Smooth muscle cell (in vitro differentiated cells): ENCODE measurements around the gene SPDYE6. TPM values are rescaled to one million over a fixed set of nuclear protein-coding genes. Genes with fewer than 3 reads are reported as not detected.
A peak's percentile ranks its signal among the peaks of the same experiment; 100 is the strongest.
"Not testable (repeated sequence)": the region's sequence is repeated elsewhere in the genome, so short reads cannot be mapped to it uniquely, and the experiment has no call there.

ENCODE experiments used
- DNase-seq: peaks from one replicate; lab custom pipeline; 2025; ENCODE audit not compliant: unreplicated experiment; lab: John Stamatoyannopoulos, UW
- H2AFZ ChIP-seq: fragments of 200-600 bp; sonication (generic); 2 replicates; pipeline ENCODE4 v1.6.0; 2016; ENCODE audit warnings: antibody characterized with exemption, low read depth, mild to moderate bottlenecking
- H3F3A ChIP-seq: fragments of 200-600 bp; sonication (generic); 2 replicates; pipeline ENCODE4 v1.6.0; 2017; ENCODE audit warnings: antibody characterized with exemption, low read depth
- H3K27ac ChIP-seq: fragments of 200-600 bp; sonication (generic); 2 replicates; pipeline ENCODE4 v1.5.1; 2016; ENCODE audit warnings: low read depth, mild to moderate bottlenecking
- H3K27me3 ChIP-seq: fragments of 200-600 bp; sonication (generic); 2 replicates; pipeline ENCODE4 v1.6.1; 2016; ENCODE audit warnings: low read depth, mild to moderate bottlenecking
- H3K36me3 ChIP-seq: fragments of 200-600 bp; sonication (generic); 2 replicates; pipeline ENCODE4 v1.5.1; 2016; ENCODE audit warnings: low read depth
- H3K4me1 ChIP-seq: fragments of 200-600 bp; sonication (generic); 2 replicates; pipeline ENCODE4 v1.5.1; 2016; ENCODE audit warnings: low read depth
- H3K4me2 ChIP-seq: fragments of 200-600 bp; sonication (generic); 2 replicates; pipeline ENCODE4 v1.6.0; 2016; ENCODE audit warnings: mild to moderate bottlenecking
- H3K4me3 ChIP-seq: fragments of 200-600 bp; sonication (generic); 2 replicates; pipeline ENCODE4 v1.5.1; 2016; ENCODE audit warnings: mild to moderate bottlenecking
- H3K79me2 ChIP-seq: fragments of 200-600 bp; sonication (generic); 2 replicates; pipeline ENCODE4 v1.6.0; 2016; ENCODE audit warnings: low read depth, mild to moderate bottlenecking
- H3K9ac ChIP-seq: fragments of 200-600 bp; sonication (generic); 2 replicates; pipeline ENCODE4 v1.6.0; 2016; ENCODE audit warnings: low read depth
- H3K9me3 ChIP-seq: fragments of 200-600 bp; sonication (generic); replicated peaks from 2 replicates; pipeline ENCODE4 v1.5.1; 2016; ENCODE audit warnings: low read depth
- H4K20me1 ChIP-seq: fragments of 200-600 bp; sonication (generic); 2 replicates; pipeline ENCODE4 v1.6.0; 2016; ENCODE audit warnings: low read depth
- WGBS: methylation state at CpG from one replicate; pipeline ENCODE4 v1.1.7; 2016; ENCODE audit warnings: low lambda C conversion rate; 5-methylcytosine and 5-hydroxymethylcytosine counted together
- polyA plus RNA-seq: library from polyadenylated mRNA; unstranded; fragments of >200 nt; fragmentation: Nextera tagmentation; extraction: Ambion mirVana; gene quantifications from 2 replicates; pipeline ENCODE4 v1.2.1, GENCODE V29; 2016
- total RNA-seq: library from RNA; depleted of rRNA; stranded (reverse); fragments of >200 nt; gene quantifications from 2 replicates; pipeline ENCODE4 v1.2.3, GENCODE V29; 2014
- TF ChIP-seq, protein P1 (sequence below): fragments of 200-600 bp; sonication (generic); IDR thresholded peaks from 2 replicates; pipeline ENCODE4 v1.5.1; 2017; ENCODE audit warnings: borderline replicate concordance, mild to moderate bottlenecking, antibody characterized with exemption; ENCODE audit not compliant: insufficient read depth, poor library complexity, severe bottlenecking

The SPDYE6 gene
- total and polyA plus RNA-seq, 2 experiments from 2014 or later: not detected

DNA sequence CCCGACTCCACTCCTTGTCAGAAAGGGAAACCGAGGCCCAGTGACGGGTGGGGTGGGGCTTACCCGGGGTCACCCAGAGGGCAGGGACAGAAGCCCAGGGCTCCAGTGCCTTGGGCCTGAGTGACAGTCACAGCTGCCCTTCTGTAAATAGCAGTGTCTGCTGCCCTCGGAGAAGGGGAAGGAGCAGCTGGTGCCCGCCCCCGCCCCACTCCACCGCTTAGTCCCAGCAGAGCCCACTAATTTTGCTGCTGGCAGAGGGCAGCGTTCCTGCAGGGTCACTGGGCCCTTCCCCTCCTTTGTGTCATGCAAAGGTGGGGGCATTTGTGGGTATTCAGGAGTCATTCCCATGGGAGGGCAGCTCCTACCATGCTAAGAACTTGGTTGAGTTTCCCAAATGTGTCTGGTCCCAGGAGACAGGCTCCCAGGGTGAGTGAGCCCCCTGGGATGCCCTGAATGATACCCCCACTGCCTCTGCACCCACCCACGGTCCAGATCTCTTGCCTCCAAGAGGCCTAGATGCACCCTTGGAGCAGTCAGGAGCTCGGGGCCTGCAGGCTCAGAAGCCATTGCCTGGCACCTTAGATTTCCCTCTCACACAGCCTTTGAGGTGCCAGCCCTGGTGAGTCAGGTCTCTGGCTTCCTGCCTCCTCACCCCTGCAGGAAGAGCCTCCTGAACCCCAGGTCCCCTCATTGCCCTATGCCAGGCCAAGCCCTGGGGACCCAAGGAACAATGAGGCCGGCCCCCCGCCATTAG, 52.4 kb downstream of the SPDYE6 start:
- Histone ChIP-seq H3F3A (no peaks in the 10 kb centered on the region), H3K4me1 (peaks cover 8% of the 10 kb centered on the region), H2AFZ (no peak overlapping the region), H3K27me3 (no peaks in the 10 kb centered on the region), H3K27ac (no peak overlapping the region), H4K20me1 (no peaks in the 10 kb centered on the region), H3K9me3 (no peaks in the 10 kb centered on the region), H3K79me2 (no peaks in the 10 kb centered on the region), H3K4me3 (no peak overlapping the region), H3K4me2 (no peak overlapping the region), H3K36me3 (no peaks in the 10 kb centered on the region), H3K9ac (no peak overlapping the region)
- 91% methylated on average over 13 of the region's 13 CpGs for WGBS
- TF ChIP-seq, protein P1, sequence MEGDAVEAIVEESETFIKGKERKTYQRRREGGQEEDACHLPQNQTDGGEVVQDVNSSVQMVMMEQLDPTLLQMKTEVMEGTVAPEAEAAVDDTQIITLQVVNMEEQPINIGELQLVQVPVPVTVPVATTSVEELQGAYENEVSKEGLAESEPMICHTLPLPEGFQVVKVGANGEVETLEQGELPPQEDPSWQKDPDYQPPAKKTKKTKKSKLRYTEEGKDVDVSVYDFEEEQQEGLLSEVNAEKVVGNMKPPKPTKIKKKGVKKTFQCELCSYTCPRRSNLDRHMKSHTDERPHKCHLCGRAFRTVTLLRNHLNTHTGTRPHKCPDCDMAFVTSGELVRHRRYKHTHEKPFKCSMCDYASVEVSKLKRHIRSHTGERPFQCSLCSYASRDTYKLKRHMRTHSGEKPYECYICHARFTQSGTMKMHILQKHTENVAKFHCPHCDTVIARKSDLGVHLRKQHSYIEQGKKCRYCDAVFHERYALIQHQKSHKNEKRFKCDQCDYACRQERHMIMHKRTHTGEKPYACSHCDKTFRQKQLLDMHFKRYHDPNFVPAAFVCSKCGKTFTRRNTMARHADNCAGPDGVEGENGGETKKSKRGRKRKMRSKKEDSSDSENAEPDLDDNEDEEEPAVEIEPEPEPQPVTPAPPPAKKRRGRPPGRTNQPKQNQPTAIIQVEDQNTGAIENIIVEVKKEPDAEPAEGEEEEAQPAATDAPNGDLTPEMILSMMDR: no peak
- no peak for DNase-seq

- Histone ChIP-seq H3K36me3 (no peaks in the 10 kb centered on the region), H3F3A (no peaks in the 10 kb centered on the region), H4K20me1 (peaks cover 13% of the 10 kb centered on the region), H3K4me2 (no peak overlapping the region), H3K9me3 (no peaks in the 10 kb centered on the region), H2AFZ (no peak overlapping the region), H3K27ac (no peak overlapping the region), H3K4me3 (no peak overlapping the region), H3K27me3 (no peaks in the 10 kb centered on the region), H3K9ac (no peak overlapping the region), H3K4me1 (peaks cover 3% of the 10 kb centered on the region), H3K79me2 (no peaks in the 10 kb centered on the region)
- WGBS: 93% methylated on average over 6 of the region's 6 CpGs
- no peak for DNase-seq
- TF ChIP-seq, protein P1: no peak
Observed at GRCh38 chr7:102302025-102302424, 54.2 kb downstream of the SPDYE6 start.

DNA sequence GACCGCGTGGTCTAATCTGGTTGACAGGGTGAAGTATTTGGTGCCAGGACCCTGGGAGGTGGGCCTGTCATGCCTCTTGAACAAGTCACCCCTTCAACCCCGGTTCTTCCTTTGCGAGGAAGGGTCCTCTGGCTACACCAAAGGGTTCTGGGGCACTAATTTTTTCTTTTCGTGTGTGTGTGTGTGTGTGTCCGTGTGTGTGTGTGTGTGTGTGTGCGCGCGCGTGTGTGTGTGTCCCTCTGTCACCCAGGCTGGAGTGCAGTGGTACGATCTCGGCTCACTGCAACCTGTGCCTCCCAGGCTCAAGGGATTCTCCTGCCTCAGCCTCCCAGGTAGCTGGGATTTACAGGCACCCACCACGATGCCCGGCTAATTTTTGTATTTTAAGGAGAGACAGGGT, 54.9 kb downstream of the SPDYE6 start:
- H4K20me1 ChIP-seq: peaks cover 14% of the 10 kb centered on the region
- H2AFZ ChIP-seq, H3K27me3 ChIP-seq, H3K36me3 ChIP-seq, H3K27ac ChIP-seq, H3K4me2 ChIP-seq, H3K4me1 ChIP-seq, H3F3A ChIP-seq, H3K4me3 ChIP-seq, H3K79me2 ChIP-seq, DNase-seq, H3K9ac ChIP-seq, H3K9me3 ChIP-seq: not testable (repeated sequence)
- 94% methylated on average over 14 of the region's 14 CpGs for WGBS

DNA sequence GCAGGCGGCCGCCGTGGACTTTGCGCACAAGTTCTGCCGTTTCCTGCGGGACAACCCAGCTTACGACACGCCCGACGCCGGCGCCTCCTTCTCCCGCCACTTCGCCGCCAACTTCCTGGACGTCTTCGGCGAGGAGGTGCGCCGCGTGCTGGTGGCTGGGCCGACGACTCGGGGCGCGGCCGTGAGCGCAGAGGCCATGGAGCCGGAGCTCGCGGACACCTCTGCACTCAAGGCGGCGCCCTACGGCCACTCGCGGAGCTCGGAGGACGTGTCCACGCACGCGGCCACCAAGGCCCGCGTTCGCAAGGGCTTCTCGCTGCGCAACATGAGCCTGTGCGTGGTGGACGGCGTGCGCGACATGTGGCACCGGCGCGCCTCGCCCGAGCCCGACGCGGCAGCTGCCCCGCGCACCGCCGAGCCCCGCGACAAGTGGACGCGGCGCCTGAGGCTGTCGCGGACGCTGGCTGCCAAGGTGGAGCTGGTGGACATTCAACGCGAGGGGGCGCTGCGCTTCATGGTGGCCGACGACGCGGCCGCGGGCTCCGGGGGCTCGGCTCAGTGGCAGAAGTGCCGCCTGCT, 55.5 kb downstream of the SPDYE6 start:
- 50% methylated on average over 79 of the region's 84 CpGs for WGBS
- H3K27me3 ChIP-seq: no peaks in the 10 kb centered on the region
- H4K20me1 ChIP-seq: peaks cover 20% of the 10 kb centered on the region
- no peak for DNase-seq
- no peaks in the 10 kb centered on the region for H3K36me3 ChIP-seq
- H3K4me1 ChIP-seq: no peaks in the 10 kb centered on the region
- H3K27ac ChIP-seq: no peak overlapping the region
- no peaks in the 10 kb centered on the region for H3K79me2 ChIP-seq
- H3K9me3 ChIP-seq: no peaks in the 10 kb centered on the region
- H3K9ac ChIP-seq: no peak overlapping the region
- H3K4me2 ChIP-seq: no peak overlapping the region
- no peak overlapping the region for H2AFZ ChIP-seq
- TF ChIP-seq, protein P1: peak; percentile 46
- no peaks in the 10 kb centered on the region for H3F3A ChIP-seq
- H3K4me3 ChIP-seq: no peak overlapping the region
